Loucy (cell line): Measurements from ENCODE around the gene GPATCH4.
"Not testable (repeated sequence)": the region's sequence is repeated elsewhere in the genome, so short reads cannot be mapped to it uniquely, and the experiment has no call there.

ENCODE experiments used
- H2AFZ ChIP-seq: fragments of 200-600 bp; sonication (generic); 2 replicates; pipeline ENCODE4 v1.6.0; 2016; ENCODE audit warnings: antibody characterized with exemption, mild to moderate bottlenecking, low read length, moderate library complexity
- H3F3A ChIP-seq: fragments of 200-600 bp; 2 replicates; pipeline ENCODE4 v1.6.0; 2016; ENCODE audit warnings: antibody characterized with exemption, low read depth, mild to moderate bottlenecking
- H3K27me3 ChIP-seq: fragments of 200-600 bp; sonication (generic); 2 replicates; pipeline ENCODE4 v1.6.1; 2014; ENCODE audit warnings: low read length, mild to moderate bottlenecking; ENCODE audit not compliant: insufficient read depth, poor library complexity, severe bottlenecking
- H3K36me3 ChIP-seq: fragments of 200-600 bp; sonication (generic); 2 replicates; pipeline ENCODE4 v1.6.1; 2016; ENCODE audit warnings: low read length; ENCODE audit not compliant: insufficient read depth
- H3K4me1 ChIP-seq: fragments of 200-600 bp; sonication (generic); 2 replicates; pipeline ENCODE4 v1.5.1; 2014; ENCODE audit warnings: low read length, mild to moderate bottlenecking; ENCODE audit not compliant: insufficient read depth, poor library complexity, severe bottlenecking
- H3K4me2 ChIP-seq: fragments of 200-600 bp; sonication (generic); 2 replicates; pipeline ENCODE4 v1.6.0; 2014; ENCODE audit warnings: antibody characterized with exemption, low read length, low read depth, mild to moderate bottlenecking; ENCODE audit not compliant: poor library complexity, severe bottlenecking
- H3K4me3 ChIP-seq: fragments of 200-600 bp; sonication (generic); 2 replicates; pipeline ENCODE4 v1.5.1; 2014; ENCODE audit warnings: low read length, mild to moderate bottlenecking, mixed read lengths; ENCODE audit not compliant: poor library complexity, severe bottlenecking
- H3K79me2 ChIP-seq: fragments of 200-600 bp; sonication (generic); 2 replicates; pipeline ENCODE4 v1.6.1; 2014; ENCODE audit warnings: low read length; ENCODE audit not compliant: insufficient read depth
- H3K9ac ChIP-seq: fragments of 200-600 bp; sonication (generic); 2 replicates; pipeline ENCODE4 v1.6.0; 2014; ENCODE audit warnings: mild to moderate bottlenecking, low read depth, low read length, moderate library complexity; ENCODE audit not compliant: poor library complexity, severe bottlenecking
- H3K9me2 ChIP-seq: fragments of 200-600 bp; sonication (generic); replicated peaks from 2 replicates; pipeline ENCODE4 v1.6.1; 2016; ENCODE audit warnings: low read depth, low read length, mixed read lengths
- H3K9me3 ChIP-seq: fragments of 200-600 bp; sonication (generic); 2 replicates; pipeline ENCODE4 v1.6.1; 2014; ENCODE audit warnings: mild to moderate bottlenecking, antibody characterized with exemption, low read length, low read depth; ENCODE audit not compliant: insufficient read depth
- H4K20me1 ChIP-seq: fragments of 200-600 bp; sonication (generic); 2 replicates; pipeline ENCODE4 v1.6.0; 2014; ENCODE audit warnings: antibody characterized with exemption, low read length, mild to moderate bottlenecking; ENCODE audit not compliant: insufficient read depth, poor library complexity, severe bottlenecking
- EZH2phosphoT487 ChIP-seq: fragments of 200-600 bp; IDR thresholded peaks from 2 replicates; pipeline ENCODE4 v1.6.1; 2018; ENCODE audit warnings: antibody characterized with exemption, mild to moderate bottlenecking, moderate library complexity, borderline replicate concordance
- TF ChIP-seq, protein P1 (sequence below): fragments of 200-600 bp; sonication (generic); conservative IDR thresholded peaks from 2 replicates; pipeline ENCODE4 v1.5.1; 2014; ENCODE audit warnings: mild to moderate bottlenecking, antibody characterized with exemption, low read length

The GPATCH4 gene

DNA sequence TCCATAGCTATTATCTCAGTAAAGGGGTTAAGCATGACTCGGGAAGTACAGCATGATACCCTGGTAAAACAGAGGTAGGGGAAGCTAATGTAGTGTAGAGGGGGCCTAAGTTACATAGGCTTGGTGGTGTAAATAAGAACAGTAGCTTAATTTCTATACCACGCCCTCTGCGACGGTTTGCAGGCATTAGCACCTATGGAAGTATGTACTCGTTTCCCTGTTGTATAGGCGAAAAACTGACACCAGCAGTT is 10.2 kb downstream of the GPATCH4 start:
- TF ChIP-seq EZH2phosphoT487: no peak
- TF ChIP-seq, protein P1, sequence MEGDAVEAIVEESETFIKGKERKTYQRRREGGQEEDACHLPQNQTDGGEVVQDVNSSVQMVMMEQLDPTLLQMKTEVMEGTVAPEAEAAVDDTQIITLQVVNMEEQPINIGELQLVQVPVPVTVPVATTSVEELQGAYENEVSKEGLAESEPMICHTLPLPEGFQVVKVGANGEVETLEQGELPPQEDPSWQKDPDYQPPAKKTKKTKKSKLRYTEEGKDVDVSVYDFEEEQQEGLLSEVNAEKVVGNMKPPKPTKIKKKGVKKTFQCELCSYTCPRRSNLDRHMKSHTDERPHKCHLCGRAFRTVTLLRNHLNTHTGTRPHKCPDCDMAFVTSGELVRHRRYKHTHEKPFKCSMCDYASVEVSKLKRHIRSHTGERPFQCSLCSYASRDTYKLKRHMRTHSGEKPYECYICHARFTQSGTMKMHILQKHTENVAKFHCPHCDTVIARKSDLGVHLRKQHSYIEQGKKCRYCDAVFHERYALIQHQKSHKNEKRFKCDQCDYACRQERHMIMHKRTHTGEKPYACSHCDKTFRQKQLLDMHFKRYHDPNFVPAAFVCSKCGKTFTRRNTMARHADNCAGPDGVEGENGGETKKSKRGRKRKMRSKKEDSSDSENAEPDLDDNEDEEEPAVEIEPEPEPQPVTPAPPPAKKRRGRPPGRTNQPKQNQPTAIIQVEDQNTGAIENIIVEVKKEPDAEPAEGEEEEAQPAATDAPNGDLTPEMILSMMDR: no peak
- Histone ChIP-seq H3K4me3 (peak overlapping the region; percentile 91), H3K9me2 (no peaks in the 10 kb centered on the region), H3K9ac (peak overlapping the region; percentile 82), H3K4me2 (peak overlapping the region; percentile 88), H3K4me1 (peaks cover 14% of the 10 kb centered on the region), H3F3A (no peaks in the 10 kb centered on the region), H3K27me3 (no peaks in the 10 kb centered on the region), H3K36me3 (peaks cover under 1% of the 10 kb centered on the region; the same call in 1 of the 2 replicates), H4K20me1 (no peaks in the 10 kb centered on the region), H3K79me2 (peaks cover 14% of the 10 kb centered on the region), H2AFZ (peak overlapping the region; percentile 89), H3K9me3 (no peaks in the 10 kb centered on the region)

DNA sequence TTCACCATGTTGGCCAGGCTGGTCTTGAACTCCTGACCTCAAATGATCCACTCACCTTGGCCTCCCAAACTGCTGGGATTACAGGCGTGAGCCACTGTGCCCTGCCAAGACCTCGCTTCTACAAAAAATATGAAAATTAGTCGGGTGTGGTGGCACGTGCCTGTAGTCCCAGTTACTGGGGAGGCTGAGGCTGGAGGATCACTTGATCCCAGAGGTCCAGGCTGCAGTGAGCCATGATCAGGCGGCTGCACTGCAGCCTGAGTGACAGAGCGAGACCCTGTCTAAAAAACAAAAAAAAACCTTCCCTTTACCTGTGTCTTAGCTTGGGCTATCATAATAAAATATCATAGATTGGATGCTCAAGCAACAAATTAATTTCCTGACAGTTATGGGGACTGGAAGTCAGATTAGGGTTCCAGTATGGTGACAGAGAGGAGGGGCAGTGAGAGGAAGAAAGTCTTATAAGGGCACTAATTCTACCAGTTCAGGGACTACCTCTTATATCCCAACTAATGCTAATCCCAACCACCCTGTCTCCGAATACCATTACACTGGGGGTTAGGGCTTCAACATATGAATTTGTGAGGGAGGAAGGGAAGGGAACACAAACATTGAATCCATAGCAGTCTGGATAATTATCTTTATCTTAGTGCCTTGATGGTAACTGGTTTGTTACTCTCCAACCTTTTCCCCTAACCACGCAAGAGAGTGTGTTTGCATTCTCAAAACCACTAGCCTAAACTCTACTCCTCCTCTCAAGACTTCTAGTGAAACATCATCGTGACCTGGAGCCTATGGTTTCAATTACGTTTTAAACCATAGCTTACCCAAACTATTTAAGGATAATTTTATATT is 10.7 kb downstream of the GPATCH4 start:
- no peaks in the 10 kb centered on the region for H3K27me3 ChIP-seq
- no peak overlapping the region for H2AFZ ChIP-seq
- H3K9me3 ChIP-seq: no peaks in the 10 kb centered on the region
- H3F3A ChIP-seq: no peaks in the 10 kb centered on the region
- peak overlapping the region; percentile 91 for H3K4me3 ChIP-seq
- peak overlapping the region; percentile 88 for H3K4me2 ChIP-seq
- H4K20me1 ChIP-seq: no peaks in the 10 kb centered on the region
- H3K9me2 ChIP-seq: no peaks in the 10 kb centered on the region
- H3K36me3 ChIP-seq: no peaks in the 10 kb centered on the region
- H3K4me1 ChIP-seq: peaks cover 14% of the 10 kb centered on the region
- TF ChIP-seq EZH2phosphoT487: no peak
- TF ChIP-seq, protein P1: no peak
- peaks cover 14% of the 10 kb centered on the region for H3K79me2 ChIP-seq
- H3K9ac ChIP-seq: peak overlapping the region; percentile 82

DNA sequence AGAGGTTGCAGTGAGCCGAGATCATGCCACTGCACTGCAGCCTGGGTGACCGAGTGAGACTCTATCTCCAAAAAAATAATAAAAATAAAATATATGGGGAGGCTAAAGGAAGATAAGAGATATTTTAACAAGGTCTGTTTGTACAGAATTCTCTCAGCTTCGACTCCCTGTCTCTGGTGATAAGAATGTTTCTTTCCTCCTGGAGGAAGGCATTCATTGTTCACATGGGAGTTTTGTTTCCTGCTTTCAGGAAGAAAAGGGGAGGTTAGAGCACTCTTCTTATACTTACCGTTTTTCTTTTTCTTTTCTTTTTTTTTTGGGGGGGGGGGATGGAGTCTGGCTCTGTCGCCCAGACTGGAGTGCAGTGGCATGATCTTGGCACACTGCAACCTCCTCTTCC is 11.7 kb downstream of the GPATCH4 start:
- H3K79me2 ChIP-seq: peaks cover 14% of the 10 kb centered on the region
- H3K4me2 ChIP-seq: no peak overlapping the region
- no peak overlapping the region for H2AFZ ChIP-seq
- H3K9me3 ChIP-seq: no peaks in the 10 kb centered on the region
- H3K4me1 ChIP-seq: peaks cover 14% of the 10 kb centered on the region
- H3K9me2 ChIP-seq: no peaks in the 10 kb centered on the region
- TF ChIP-seq, protein P1: no peak
- no peak for TF ChIP-seq EZH2phosphoT487
- no peaks in the 10 kb centered on the region for H3K36me3 ChIP-seq
- H3F3A ChIP-seq: no peaks in the 10 kb centered on the region
- no peak overlapping the region for H3K4me3 ChIP-seq
- no peak overlapping the region for H3K9ac ChIP-seq
- H4K20me1 ChIP-seq: no peaks in the 10 kb centered on the region
- no peaks in the 10 kb centered on the region for H3K27me3 ChIP-seq

DNA sequence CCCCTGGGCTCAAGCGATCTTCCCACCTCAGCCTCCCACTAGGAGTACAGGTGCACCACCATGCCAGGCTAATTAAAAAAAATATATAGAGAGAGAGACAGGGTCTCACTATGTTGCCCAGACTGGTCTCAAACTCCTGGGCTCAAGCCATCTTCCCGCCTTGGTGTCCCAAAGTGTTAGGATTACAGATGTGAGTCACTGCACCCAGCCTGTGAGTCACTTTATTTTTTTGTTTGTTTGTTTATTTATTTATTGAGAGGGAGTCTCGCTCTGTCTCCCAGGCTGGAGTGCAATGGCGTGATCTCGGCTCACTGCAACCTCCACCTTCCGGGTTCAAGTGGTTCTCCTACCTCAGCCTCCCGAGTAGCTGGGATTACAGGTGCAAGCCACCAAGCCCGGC is 13.4 kb downstream of the GPATCH4 start:
- H3K79me2 ChIP-seq: peaks cover 12% of the 10 kb centered on the region
- H3F3A ChIP-seq, H3K36me3 ChIP-seq, H3K9me3 ChIP-seq, H3K27me3 ChIP-seq, H3K9me2 ChIP-seq, H3K9ac ChIP-seq, H2AFZ ChIP-seq, H3K4me2 ChIP-seq, H4K20me1 ChIP-seq, H3K4me3 ChIP-seq: not testable (repeated sequence)
- H3K4me1 ChIP-seq: peaks cover 14% of the 10 kb centered on the region
